Measurements from ENCODE around the gene CHML.
A peak's percentile ranks its signal among the peaks of the same experiment; 100 is the strongest.

Gene CHML

DNA sequence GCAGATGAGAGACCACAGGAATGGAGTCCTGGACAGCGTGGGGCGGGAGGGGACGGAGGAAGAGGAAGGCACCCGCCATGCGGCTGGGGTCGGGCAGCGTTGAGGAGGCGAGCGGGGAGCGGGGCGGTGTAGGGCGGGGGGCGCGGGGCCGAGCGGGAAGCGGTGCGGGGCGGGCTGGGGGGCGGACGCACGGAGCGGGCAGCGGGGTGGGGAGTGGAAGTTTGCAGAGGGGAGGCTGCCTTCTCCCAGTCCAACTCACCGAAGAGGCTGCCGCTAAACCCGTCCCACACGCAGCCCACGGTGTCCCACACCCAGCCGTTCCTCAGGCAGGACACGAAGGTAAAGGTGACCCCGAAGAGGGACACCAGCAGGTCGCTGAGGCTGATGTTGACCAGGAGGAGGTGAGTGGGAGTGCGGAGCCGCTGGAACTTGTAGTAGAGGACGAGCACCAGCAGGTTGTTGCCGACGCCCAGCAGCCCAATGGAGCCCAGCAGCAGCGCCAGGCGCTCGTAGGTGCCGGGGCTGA, 483 bp downstream of the CHML start:
- TF ChIP-seq YY1 (IDR thresholded peaks at IDR 0.05; ENCODE audit: low read depth) (no peak), MAX (IDR thresholded peaks at IDR 0.05) (peak; percentile 43; the same call in 1 of the 2 replicates)

DNA sequence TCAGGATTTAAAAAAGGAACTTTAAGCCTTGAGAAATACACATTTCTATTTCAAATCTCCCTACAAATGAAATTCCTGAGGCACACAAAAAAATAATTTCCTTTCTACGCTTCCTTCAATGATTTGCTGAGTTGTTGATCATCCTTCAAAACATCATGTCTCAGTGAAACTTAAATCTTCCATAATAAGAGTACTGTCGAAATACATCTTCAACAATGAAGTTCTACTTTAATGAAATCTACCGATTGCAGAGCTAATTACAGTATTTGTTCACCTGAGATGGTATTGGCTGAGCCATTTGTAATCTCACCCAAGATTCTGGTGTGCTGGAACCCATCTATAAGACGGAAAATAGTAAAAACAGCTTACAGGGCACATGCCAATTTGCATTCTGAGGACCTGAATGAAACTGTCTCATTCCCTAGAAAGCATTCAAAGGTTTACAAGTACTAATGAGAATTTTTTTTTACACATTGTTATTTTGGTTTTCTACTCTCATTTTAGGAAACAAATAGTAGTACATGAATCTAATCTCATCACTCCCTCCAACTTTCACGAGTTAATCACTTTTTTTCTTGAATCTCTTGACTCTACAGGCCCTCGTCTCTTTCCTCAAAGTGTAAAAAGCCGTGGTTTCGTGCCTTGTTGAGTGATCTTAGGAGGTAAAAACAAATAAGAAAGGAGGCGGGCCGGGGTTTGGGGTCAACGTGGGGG, 1.1 kb downstream of the CHML start:
- TF ChIP-seq CEBPB (IDR thresholded peaks at IDR 0.05) (no peak), MAX (IDR thresholded peaks at IDR 0.05) (no peak), CREB1 (IDR thresholded peaks at IDR 0.05; ENCODE audit: low read depth) (no peak), TCF12 (IDR thresholded peaks at IDR 0.05; ENCODE audit: low read depth) (no peak), EGR1 (IDR thresholded peaks at IDR 0.05) (no peak), YY1 (IDR thresholded peaks at IDR 0.05; ENCODE audit: low read depth) (no peak), TEAD4 (IDR thresholded peaks at IDR 0.05) (no peak), RAD21 (IDR thresholded peaks at IDR 0.05; ENCODE audit: low read depth) (no peak), TAF1 (IDR thresholded peaks at IDR 0.05; ENCODE audit: low read depth) (no peak), ZBTB7A (IDR thresholded peaks at IDR 0.05; ENCODE audit: low read depth) (no peak), REST (IDR thresholded peaks at IDR 0.05; ENCODE audit: low read depth) (no peak), NFIC (IDR thresholded peaks at IDR 0.05) (no peak), EP300 (IDR thresholded peaks at IDR 0.05; ENCODE audit: borderline replicate concordance) (no peak), FOXM1 (IDR thresholded peaks at IDR 0.05; ENCODE audit: borderline replicate concordance, low read depth) (no peak)
- TF ChIP-seq, protein P1, sequence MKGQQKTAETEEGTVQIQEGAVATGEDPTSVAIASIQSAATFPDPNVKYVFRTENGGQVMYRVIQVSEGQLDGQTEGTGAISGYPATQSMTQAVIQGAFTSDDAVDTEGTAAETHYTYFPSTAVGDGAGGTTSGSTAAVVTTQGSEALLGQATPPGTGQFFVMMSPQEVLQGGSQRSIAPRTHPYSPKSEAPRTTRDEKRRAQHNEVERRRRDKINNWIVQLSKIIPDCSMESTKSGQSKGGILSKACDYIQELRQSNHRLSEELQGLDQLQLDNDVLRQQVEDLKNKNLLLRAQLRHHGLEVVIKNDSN (IDR thresholded peaks at IDR 0.05), result no peak

DNA sequence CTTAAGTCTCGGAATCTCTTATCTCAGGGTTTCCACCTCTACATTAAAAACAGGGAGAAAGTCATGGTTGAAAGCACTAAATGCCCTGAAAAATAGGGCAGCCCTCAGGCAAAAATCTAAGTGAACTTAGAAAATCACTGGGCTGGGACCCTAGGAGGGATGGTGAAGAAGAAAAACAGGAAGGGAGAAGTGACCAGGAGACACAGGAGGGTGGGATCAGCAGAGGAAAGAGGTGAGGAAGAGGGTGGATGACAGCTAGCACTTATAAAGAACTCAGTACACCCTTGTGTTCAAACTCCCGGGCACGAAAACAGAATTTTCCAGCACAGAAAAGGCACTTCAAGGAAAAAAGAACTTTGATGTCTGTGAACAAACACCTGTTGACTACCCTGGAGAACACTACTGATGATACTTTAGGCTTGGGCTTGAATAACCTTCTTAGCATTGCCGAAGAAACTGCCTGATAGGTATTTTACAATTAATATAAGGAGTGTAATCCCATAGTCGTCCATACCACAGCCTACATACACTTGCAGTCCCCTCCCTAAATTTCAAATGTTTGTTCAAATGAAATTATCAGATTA, 2.0 kb downstream of the CHML start:
- TF ChIP-seq REST (IDR thresholded peaks at IDR 0.05; ENCODE audit: low read depth) (no peak), ZBTB7A (IDR thresholded peaks at IDR 0.05; ENCODE audit: low read depth) (no peak), RAD21 (IDR thresholded peaks at IDR 0.05; ENCODE audit: low read depth) (no peak), YY1 (IDR thresholded peaks at IDR 0.05; ENCODE audit: low read depth) (no peak), CEBPB (IDR thresholded peaks at IDR 0.05) (no peak), MAX (IDR thresholded peaks at IDR 0.05) (no peak), NFIC (IDR thresholded peaks at IDR 0.05) (no peak), FOXM1 (IDR thresholded peaks at IDR 0.05; ENCODE audit: borderline replicate concordance, low read depth) (no peak), TEAD4 (IDR thresholded peaks at IDR 0.05) (no peak), EGR1 (IDR thresholded peaks at IDR 0.05) (no peak), TAF1 (IDR thresholded peaks at IDR 0.05; ENCODE audit: low read depth) (no peak), TCF12 (IDR thresholded peaks at IDR 0.05; ENCODE audit: low read depth) (no peak)
- TF ChIP-seq, protein P1 (IDR thresholded peaks at IDR 0.05), result no peak

GRCh38 chr1:241637604-241638003, 2.6 kb downstream of the CHML start:
- TF ChIP-seq YY1 (IDR thresholded peaks at IDR 0.05; ENCODE audit: low read depth) (no peak), FOXM1 (IDR thresholded peaks at IDR 0.05; ENCODE audit: borderline replicate concordance, low read depth) (no peak), RAD21 (IDR thresholded peaks at IDR 0.05; ENCODE audit: low read depth) (no peak), TEAD4 (IDR thresholded peaks at IDR 0.05) (no peak), TCF12 (IDR thresholded peaks at IDR 0.05; ENCODE audit: low read depth) (no peak), TAF1 (IDR thresholded peaks at IDR 0.05; ENCODE audit: low read depth) (no peak), ZBTB7A (IDR thresholded peaks at IDR 0.05; ENCODE audit: low read depth) (no peak), CEBPB (IDR thresholded peaks at IDR 0.05) (no peak), REST (IDR thresholded peaks at IDR 0.05; ENCODE audit: low read depth) (no peak)
- TF ChIP-seq, protein P1 (IDR thresholded peaks at IDR 0.05), result no peak

All from Ishikawa (cell line).